Urinary bladder (tissue), 4 donors: Measurements from ENCODE around the gene NKD2. TPM values are rescaled to one million over a fixed set of nuclear protein-coding genes. Genes with fewer than 3 reads are reported as not detected.

ENCODE experiments used
- DNase-seq: peaks from one replicate; pipeline ENCODE4 v3.0.0-alpha.2; 2015; ENCODE audit errors: extremely low spot score
- H3K27ac ChIP-seq: one replicate; pipeline ENCODE4 v1.5.1; 2013; ENCODE audit warnings: low read depth, mild to moderate bottlenecking, moderate library complexity
- H3K36me3 ChIP-seq: one replicate; pipeline ENCODE4 v1.6.1; 2013; ENCODE audit warnings: mild to moderate bottlenecking, moderate library complexity; ENCODE audit not compliant: insufficient read depth
- H3K4me1 ChIP-seq: one replicate; pipeline ENCODE4 v1.6.1; 2013; ENCODE audit warnings: mild to moderate bottlenecking, moderate library complexity; ENCODE audit not compliant: insufficient read depth
- H3K4me3 ChIP-seq: one replicate; pipeline ENCODE4 v1.5.1; 2013; ENCODE audit warnings: low read depth, low read length
- WGBS: extraction: QIAGEN DNeasy Blood & Tissue Kit; methylation state at CpG from one replicate; pipeline ENCODE4 v1.1.7; 2013; 5-methylcytosine and 5-hydroxymethylcytosine counted together
- polyA plus RNA-seq: library from polyadenylated mRNA; stranded (reverse); fragments of 200-250 nt; gene quantifications from one replicate; pipeline ENCODE4 v1.2.3, GENCODE V29; 2013
- total RNA-seq: library from RNA; depleted of rRNA; stranded (reverse); fragments of >200 nt; gene quantifications from one replicate; pipeline ENCODE4 v1.2.3, GENCODE V29; 2014
- donor health status: healthy with polysubstance abuse.
- donor health status: healthy.

The NKD2 gene
- total and polyA plus RNA-seq, 2 donors: 1.3 to 7.5 TPM

GRCh38 chr5:1009359-1010180 lies 968 bp downstream of the NKD2 start:
- DNase-seq: no peak
- H3K4me3 ChIP-seq: peak overlapping the region; percentile 58
- 9% methylated on average over 70 of the region's 70 CpGs for WGBS
- H3K4me1 ChIP-seq: peaks cover 4% of the 10 kb centered on the region
- no peaks in the 10 kb centered on the region for H3K36me3 ChIP-seq
- H3K27ac ChIP-seq: no peak overlapping the region

- Histone ChIP-seq H3K27ac (no peak overlapping the region), H3K36me3 (no peaks in the 10 kb centered on the region), H3K4me3 (no peak overlapping the region), H3K4me1 (peaks cover 3% of the 10 kb centered on the region)
- WGBS: 68% methylated on average over 4 of the region's 4 CpGs
- no peak for DNase-seq
Measured at GRCh38 chr5:1010181-1010510, 1.5 kb downstream of the NKD2 start.

GRCh38 chr5:1010641-1011046 lies 2.0 kb downstream of the NKD2 start:
- Histone ChIP-seq H3K27ac (no peak overlapping the region), H3K4me1 (no peaks in the 10 kb centered on the region), H3K36me3 (no peaks in the 10 kb centered on the region), H3K4me3 (no peak overlapping the region)
- DNase-seq: no peak
- WGBS: 83% methylated on average over 13 of the region's 13 CpGs

GRCh38 chr5:1011226-1011631 lies 2.6 kb downstream of the NKD2 start:
- WGBS: 76% methylated on average over 11 of the region's 11 CpGs
- no peak overlapping the region for H3K4me3 ChIP-seq
- DNase-seq: no peak

DNA sequence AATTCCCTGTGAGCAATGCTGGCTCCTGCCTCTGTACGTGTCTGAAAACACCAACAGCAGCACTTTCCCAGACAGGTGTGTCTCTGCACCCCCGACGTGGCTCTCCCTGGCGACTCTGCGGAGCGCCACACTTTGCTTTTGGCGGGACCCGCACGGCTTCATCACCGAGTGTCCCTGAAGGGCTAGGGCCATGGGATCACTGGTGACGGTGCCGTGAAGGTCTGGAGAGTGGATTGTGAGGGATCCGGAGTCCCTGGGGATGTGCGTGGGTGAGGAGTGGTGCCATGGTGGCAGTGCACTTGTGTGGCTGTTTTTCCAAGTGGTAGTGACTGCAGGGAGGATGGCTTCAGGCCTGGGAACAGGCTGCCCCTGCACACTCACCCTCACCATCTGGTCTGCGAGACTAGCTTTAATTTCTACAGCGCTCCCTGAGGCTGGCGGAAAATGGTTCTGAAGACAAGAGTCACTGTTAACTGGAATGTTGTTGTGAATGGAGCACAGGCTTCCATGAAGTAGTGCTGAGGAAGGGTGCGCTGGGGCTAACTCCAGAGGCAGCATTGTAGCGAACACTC lies 3.2 kb downstream of the NKD2 start:
- 90% methylated on average over 19 of the region's 19 CpGs for WGBS
- no peak overlapping the region for H3K27ac ChIP-seq
- H3K4me1 ChIP-seq: no peaks in the 10 kb centered on the region
- H3K36me3 ChIP-seq: no peaks in the 10 kb centered on the region
- no peak overlapping the region for H3K4me3 ChIP-seq
- no peak for DNase-seq

More at GRCh38 chr5:1011226-1011631, 2.6 kb downstream of the NKD2 start:
- no peaks in the 10 kb centered on the region for H3K4me1 ChIP-seq
- H3K27ac ChIP-seq: no peak overlapping the region
- H3K36me3 ChIP-seq: no peaks in the 10 kb centered on the region

- H3K4me1 ChIP-seq: no peaks in the 10 kb centered on the region
- no peaks in the 10 kb centered on the region for H3K36me3 ChIP-seq
- H3K27ac ChIP-seq: no peak overlapping the region
- DNase-seq: no peak
- 93% methylated on average over 12 of the region's 12 CpGs for WGBS
- H3K4me3 ChIP-seq: no peak overlapping the region
Measured at GRCh38 chr5:1012313-1012841, 3.8 kb downstream of the NKD2 start.

DNA sequence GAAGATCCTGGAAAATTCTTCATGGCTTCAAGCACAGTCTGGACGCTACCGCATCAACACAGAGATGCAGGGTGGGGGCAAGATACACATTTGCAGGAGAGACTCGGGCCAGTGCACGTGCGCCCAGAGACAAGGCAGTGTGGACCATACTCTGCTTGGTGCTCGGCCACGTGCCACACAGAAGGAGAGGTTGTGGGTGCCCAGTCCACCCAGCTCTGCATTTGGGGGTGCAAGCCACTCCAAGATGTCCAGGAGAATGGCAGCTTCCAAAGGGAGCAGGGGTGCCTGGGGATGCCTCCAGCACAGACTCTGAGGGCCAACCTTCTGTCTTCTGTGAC lies 4.3 kb downstream of the NKD2 start:
- 95% methylated on average over 7 of the region's 7 CpGs for WGBS
- no peak overlapping the region for H3K4me3 ChIP-seq
- no peak for DNase-seq
- H3K27ac ChIP-seq: no peak overlapping the region
- no peaks in the 10 kb centered on the region for H3K36me3 ChIP-seq
- H3K4me1 ChIP-seq: no peaks in the 10 kb centered on the region

- Histone ChIP-seq H3K4me1 (no peaks in the 10 kb centered on the region), H3K27ac (no peak overlapping the region), H3K36me3 (no peaks in the 10 kb centered on the region), H3K4me3 (no peak overlapping the region)
- DNase-seq: no peak
- WGBS: 92% methylated on average over 19 of the region's 19 CpGs
Measured at GRCh38 chr5:1013238-1013947, 4.8 kb downstream of the NKD2 start.

DNA sequence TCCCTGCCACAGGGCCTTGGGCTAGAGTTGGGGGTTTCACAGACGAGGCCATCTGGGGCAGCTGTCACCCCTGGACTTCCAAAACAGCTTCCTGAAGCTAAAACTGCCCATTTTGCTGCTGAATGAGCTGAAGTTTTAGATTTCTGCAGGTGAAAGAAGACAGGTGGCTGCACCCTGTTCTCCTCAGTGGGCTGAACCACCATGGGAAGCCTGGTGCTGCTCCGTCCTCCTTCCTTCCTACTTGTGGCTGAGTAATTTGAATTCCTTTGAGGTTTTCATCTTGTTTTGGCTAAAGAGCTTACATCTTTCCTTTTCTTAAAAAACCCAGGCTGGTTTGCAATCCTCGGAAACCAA lies 5.3 kb downstream of the NKD2 start:
- Histone ChIP-seq H3K4me1 (no peaks in the 10 kb centered on the region), H3K27ac (no peak overlapping the region), H3K36me3 (no peaks in the 10 kb centered on the region), H3K4me3 (no peak overlapping the region)
- no peak for DNase-seq
- 92% methylated on average over 3 of the region's 3 CpGs for WGBS

GRCh38 chr5:1014346-1014745 lies 5.7 kb downstream of the NKD2 start:
- Histone ChIP-seq H3K4me3 (no peak overlapping the region), H3K36me3 (no peaks in the 10 kb centered on the region), H3K4me1 (no peaks in the 10 kb centered on the region), H3K27ac (no peak overlapping the region)
- WGBS: 95% methylated on average over 14 of the region's 14 CpGs
- no peak for DNase-seq

- DNase-seq: no peak
- Histone ChIP-seq H3K36me3 (no peaks in the 10 kb centered on the region), H3K27ac (no peak overlapping the region), H3K4me3 (no peak overlapping the region), H3K4me1 (no peaks in the 10 kb centered on the region)
- WGBS: 84% methylated on average over 17 of the region's 17 CpGs
Measured at GRCh38 chr5:1014781-1015221, 6.2 kb downstream of the NKD2 start.

DNA sequence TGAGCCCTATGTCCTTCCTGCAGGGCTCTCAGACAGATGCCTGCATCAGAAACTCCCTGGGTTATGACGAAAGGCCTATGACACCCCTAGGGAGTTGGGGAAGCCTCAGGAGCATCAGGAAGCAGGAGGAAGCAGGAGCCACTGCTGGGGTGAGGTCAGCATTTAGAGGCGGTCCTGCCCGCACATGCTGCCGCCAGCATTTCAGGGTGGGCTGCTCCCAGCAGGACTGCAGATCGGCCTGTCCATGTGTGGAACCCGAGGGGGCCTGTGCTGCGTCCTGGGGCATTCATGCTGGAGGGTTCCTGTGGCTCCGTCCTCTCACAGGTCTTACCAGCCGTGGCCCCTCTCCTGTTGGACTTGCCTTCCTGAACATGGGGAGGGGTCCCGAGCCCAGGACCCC lies 6.9 kb downstream of the NKD2 start:
- no peaks in the 10 kb centered on the region for H3K36me3 ChIP-seq
- no peak for DNase-seq
- no peaks in the 10 kb centered on the region for H3K4me1 ChIP-seq
- H3K4me3 ChIP-seq: no peak overlapping the region
- WGBS: 80% methylated on average over 10 of the region's 10 CpGs
- H3K27ac ChIP-seq: no peak overlapping the region

DNA sequence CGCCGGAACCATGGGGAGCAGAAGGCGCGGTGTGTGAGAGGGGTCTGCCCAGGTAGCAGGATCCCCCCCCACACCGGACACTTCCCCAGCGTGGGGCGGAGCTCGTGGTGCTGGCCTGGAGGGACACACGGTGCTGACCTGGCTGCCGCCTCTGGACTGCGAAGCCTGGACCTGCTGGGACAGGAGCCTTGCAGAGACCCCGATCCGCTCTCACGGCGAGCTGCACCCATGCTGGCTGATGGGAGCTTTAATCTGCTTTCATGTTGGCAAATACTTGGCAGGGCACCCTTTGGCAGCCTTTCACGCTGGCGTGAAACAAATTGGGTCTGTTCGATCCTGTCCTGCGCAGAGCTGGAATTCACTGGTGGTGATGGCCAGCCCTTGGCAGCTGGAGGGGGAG lies 7.4 kb downstream of the NKD2 start:
- Histone ChIP-seq H3K27ac (no peak overlapping the region), H3K4me3 (no peak overlapping the region), H3K4me1 (no peaks in the 10 kb centered on the region), H3K36me3 (no peaks in the 10 kb centered on the region)
- DNase-seq: no peak
- 71% methylated on average over 19 of the region's 19 CpGs for WGBS

DNA sequence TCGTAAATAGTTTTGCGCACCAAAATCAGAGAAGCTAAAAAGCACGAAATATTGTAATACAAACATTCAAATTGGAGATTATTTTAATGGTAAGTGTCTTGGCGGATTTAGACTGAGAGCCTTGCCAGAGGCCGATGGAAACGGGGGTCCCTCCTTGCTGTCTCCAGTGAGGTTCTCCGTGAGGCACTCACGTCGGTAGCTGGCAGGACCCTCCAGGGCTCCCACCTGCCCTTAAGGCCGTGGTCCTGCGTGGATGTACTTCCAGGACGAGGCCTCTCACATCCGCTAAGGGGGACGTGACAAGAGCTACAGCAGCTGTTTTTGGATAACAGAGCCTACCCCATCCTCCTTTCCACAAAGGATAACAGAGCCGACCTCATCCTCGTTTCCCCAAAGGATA lies 7.9 kb downstream of the NKD2 start:
- 57% methylated on average over 16 of the region's 16 CpGs for WGBS
- Histone ChIP-seq H3K4me3 (no peak overlapping the region), H3K36me3 (no peaks in the 10 kb centered on the region), H3K4me1 (no peaks in the 10 kb centered on the region), H3K27ac (no peak overlapping the region)
- DNase-seq: no peak
